Tibial nerve (tissue), 4 donors: Measurements from ENCODE around the gene GRM3. TPM values are rescaled to one million over a fixed set of nuclear protein-coding genes. Genes with fewer than 3 reads are reported as not detected.

Experiments used
- DNase-seq, 2 donors: peaks; one replicate each; pipeline ENCODE4 v3.0.0-alpha.2; 2019; ENCODE audit warnings: low spot score in 2 of 2
- H3K27ac ChIP-seq, 4 donors: fragments of 200-600 bp; sonication (generic) in 3 of 4; one replicate each; pipeline ENCODE4 v1.5.1; 2017 to 2019; ENCODE audit warnings: mild to moderate bottlenecking in 1 of 4
- H3K27me3 ChIP-seq, 2 donors: fragments of 200-600 bp; sonication (generic) in 1 of 2; one replicate each; pipeline versions ENCODE4 v1.5.1 to v1.6.0; 2017 to 2019
- H3K36me3 ChIP-seq, 3 donors: fragments of 200-600 bp; sonication (generic); one replicate each; pipeline ENCODE4 v1.5.1; 2018 to 2019
- H3K4me1 ChIP-seq, 4 donors: fragments of 200-600 bp; sonication (generic) in 3 of 4; one replicate each; pipeline ENCODE4 v1.5.1; 2017 to 2019
- H3K4me3 ChIP-seq, 4 donors: fragments of 200-600 bp; sonication (generic) in 3 of 4; one replicate each; pipeline ENCODE4 v1.5.1; 2017 to 2019; ENCODE audit warnings: mild to moderate bottlenecking in 1 of 4, moderate library complexity in 1 of 4
- H3K9me3 ChIP-seq, 4 donors: fragments of 200-600 bp; sonication (generic) in 3 of 4; one replicate each; pipeline ENCODE4 v1.5.1; 2017 to 2019
- EP300 ChIP-seq, 2 donors: sonication (generic); formaldehyde crosslinking; IDR thresholded peaks; one replicate each; pipeline ENCODE4 v1.6.1; 2017; ENCODE audit warnings: antibody characterized with exemption in 2 of 2, mild to moderate bottlenecking in 1 of 2
- POLR2A ChIP-seq, 2 donors: fragments of 450-650 bp; IDR thresholded peaks; one replicate each; pipeline ENCODE4 v1.6.1; 2017; ENCODE audit warnings: antibody characterized with exemption in 2 of 2, mild to moderate bottlenecking in 2 of 2, moderate library complexity in 2 of 2
- WGBS, 2 donors: methylation state at CpG; one replicate each; pipeline ENCODE4 v1.1.5; 2018; 5-methylcytosine and 5-hydroxymethylcytosine counted together
- total RNA-seq, 4 donors: library from RNA; depleted of rRNA; stranded (reverse); fragments of >200 nt; gene quantifications; one replicate each; pipeline ENCODE4 v1.1.0, GENCODE V29; 2016
- TF ChIP-seq, protein P1 (sequence below), 5 experiments: fragments of 200-600 bp in 3 of 5; fragments of 450-650 bp in 2 of 5; sonication (generic) in 3 of 5; IDR thresholded peaks; one replicate each; pipeline ENCODE4 v1.5.1; 2016 to 2019; ENCODE audit warnings: antibody characterized with exemption in 5 of 5, mild to moderate bottlenecking in 3 of 5, moderate library complexity in 2 of 5

Gene GRM3
- total RNA-seq, 4 donors from 2014 or later = not detected

GRCh38 chr7:86773309-86773708 lies 129.6 kb downstream of the GRM3 start:
- Histone ChIP-seq H3K9me3 (no peaks in the 10 kb centered on the region), H3K4me3 (no peak overlapping the region), H3K4me1 (no peaks in the 10 kb centered on the region), H3K27ac (no peak overlapping the region), H3K27me3 (no peaks in the 10 kb centered on the region), H3K36me3 (no peaks in the 10 kb centered on the region)
- TF ChIP-seq EP300 (IDR thresholded peaks at IDR 0.05) (no peak), POLR2A (IDR thresholded peaks at IDR 0.05) (no peak)
- TF ChIP-seq, protein P1, sequence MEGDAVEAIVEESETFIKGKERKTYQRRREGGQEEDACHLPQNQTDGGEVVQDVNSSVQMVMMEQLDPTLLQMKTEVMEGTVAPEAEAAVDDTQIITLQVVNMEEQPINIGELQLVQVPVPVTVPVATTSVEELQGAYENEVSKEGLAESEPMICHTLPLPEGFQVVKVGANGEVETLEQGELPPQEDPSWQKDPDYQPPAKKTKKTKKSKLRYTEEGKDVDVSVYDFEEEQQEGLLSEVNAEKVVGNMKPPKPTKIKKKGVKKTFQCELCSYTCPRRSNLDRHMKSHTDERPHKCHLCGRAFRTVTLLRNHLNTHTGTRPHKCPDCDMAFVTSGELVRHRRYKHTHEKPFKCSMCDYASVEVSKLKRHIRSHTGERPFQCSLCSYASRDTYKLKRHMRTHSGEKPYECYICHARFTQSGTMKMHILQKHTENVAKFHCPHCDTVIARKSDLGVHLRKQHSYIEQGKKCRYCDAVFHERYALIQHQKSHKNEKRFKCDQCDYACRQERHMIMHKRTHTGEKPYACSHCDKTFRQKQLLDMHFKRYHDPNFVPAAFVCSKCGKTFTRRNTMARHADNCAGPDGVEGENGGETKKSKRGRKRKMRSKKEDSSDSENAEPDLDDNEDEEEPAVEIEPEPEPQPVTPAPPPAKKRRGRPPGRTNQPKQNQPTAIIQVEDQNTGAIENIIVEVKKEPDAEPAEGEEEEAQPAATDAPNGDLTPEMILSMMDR (IDR thresholded peaks at IDR 0.05) = no peak
- no peak for DNase-seq

GRCh38 chr7:86775203-86775602 lies 131.5 kb downstream of the GRM3 start:
- no peak for TF ChIP-seq EP300 (IDR thresholded peaks at IDR 0.05)
- Histone ChIP-seq H3K36me3 (no peaks in the 10 kb centered on the region), H3K9me3 (no peaks in the 10 kb centered on the region), H3K4me1 (no peaks in the 10 kb centered on the region), H3K27me3 (no peaks in the 10 kb centered on the region), H3K4me3 (no peak overlapping the region), H3K27ac (no peak overlapping the region)
- no peak for DNase-seq

DNA sequence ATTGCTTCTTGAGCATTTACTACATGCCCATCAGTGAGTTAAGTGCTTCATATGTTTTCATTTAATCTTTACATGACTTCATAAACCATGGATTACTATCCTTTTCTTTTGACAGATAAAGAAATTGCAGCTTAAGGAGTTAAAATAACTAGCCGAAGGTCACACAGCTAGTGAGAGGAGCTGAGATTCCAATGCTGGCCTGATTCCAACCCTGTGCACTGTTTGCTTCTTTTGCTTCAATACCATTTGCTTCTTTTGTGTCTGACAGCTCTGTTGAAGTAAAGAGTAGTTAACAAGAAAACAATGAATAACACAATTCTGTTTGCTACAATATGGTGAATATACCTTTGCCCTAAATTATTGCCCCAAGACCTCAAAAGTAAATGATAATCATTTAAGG lies 132.4 kb downstream of the GRM3 start:
- H3K9me3 ChIP-seq = no peaks in the 10 kb centered on the region
- no peaks in the 10 kb centered on the region for H3K36me3 ChIP-seq
- no peak overlapping the region for H3K4me3 ChIP-seq
- no peak overlapping the region for H3K27ac ChIP-seq
- TF ChIP-seq POLR2A (IDR thresholded peaks at IDR 0.05) = no peak
- TF ChIP-seq EP300 (IDR thresholded peaks at IDR 0.05) = no peak
- TF ChIP-seq, protein P1 (IDR thresholded peaks at IDR 0.05) = no peak
- H3K27me3 ChIP-seq = no peaks in the 10 kb centered on the region
- 9 to 25% methylated on average over 1 of the region's 1 CpG for WGBS, 2 donors
- H3K4me1 ChIP-seq = no peaks in the 10 kb centered on the region
- no peak for DNase-seq

DNA sequence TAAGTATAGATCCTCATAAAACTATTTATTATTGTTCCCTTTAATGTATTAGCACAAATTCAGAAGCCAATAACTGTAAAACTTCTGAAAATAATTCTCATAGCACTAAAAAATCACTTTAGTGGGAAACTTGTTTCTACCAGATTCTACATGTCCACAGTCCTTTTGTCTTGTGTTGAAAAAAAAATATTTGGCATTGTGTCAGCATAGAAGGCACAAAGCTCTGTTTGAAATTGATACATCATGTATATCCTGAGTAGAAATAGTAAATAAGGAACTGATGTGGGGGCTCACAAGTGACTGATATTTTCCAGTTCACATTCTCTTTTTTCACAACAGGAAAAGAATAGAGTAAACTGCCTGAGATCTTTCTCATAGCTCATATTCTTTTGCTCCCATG lies 134.6 kb downstream of the GRM3 start:
- H3K27me3 ChIP-seq = no peaks in the 10 kb centered on the region
- H3K9me3 ChIP-seq = no peaks in the 10 kb centered on the region
- TF ChIP-seq, protein P1 (IDR thresholded peaks at IDR 0.05) = no peak
- H3K36me3 ChIP-seq = no peaks in the 10 kb centered on the region
- no peak overlapping the region for H3K4me3 ChIP-seq
- no peaks in the 10 kb centered on the region for H3K4me1 ChIP-seq
- no peak for DNase-seq
- no peak overlapping the region for H3K27ac ChIP-seq

DNA sequence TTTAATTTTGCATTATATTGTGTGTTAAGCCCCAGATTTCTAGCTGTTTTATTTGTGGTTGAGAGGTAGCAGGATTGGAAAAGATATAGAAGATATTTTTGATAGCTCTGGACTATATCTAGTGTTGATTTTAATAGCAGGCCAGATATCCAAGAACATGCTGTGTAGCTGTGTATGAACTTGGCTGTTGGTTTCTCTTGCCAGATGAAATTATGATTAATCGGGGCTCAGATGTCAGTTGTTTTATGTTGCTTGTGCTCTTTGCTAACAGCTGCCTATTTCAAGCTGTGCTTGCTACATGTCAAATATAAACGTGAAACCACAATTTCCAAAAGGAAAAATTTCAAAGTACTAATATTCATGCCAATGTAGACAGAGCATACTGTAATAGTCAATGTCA lies 141.1 kb downstream of the GRM3 start:
- no peaks in the 10 kb centered on the region for H3K36me3 ChIP-seq
- 53 to 68% methylated on average over 2 of the region's 2 CpGs for WGBS, 2 donors
- no peaks in the 10 kb centered on the region for H3K27me3 ChIP-seq
- H3K4me1 ChIP-seq = no peaks in the 10 kb centered on the region
- DNase-seq = no peak
- TF ChIP-seq EP300 (IDR thresholded peaks at IDR 0.05) (no peak), POLR2A (IDR thresholded peaks at IDR 0.05) (no peak)
- no peaks in the 10 kb centered on the region for H3K9me3 ChIP-seq
- H3K27ac ChIP-seq = no peak overlapping the region
- H3K4me3 ChIP-seq = no peak overlapping the region

DNA sequence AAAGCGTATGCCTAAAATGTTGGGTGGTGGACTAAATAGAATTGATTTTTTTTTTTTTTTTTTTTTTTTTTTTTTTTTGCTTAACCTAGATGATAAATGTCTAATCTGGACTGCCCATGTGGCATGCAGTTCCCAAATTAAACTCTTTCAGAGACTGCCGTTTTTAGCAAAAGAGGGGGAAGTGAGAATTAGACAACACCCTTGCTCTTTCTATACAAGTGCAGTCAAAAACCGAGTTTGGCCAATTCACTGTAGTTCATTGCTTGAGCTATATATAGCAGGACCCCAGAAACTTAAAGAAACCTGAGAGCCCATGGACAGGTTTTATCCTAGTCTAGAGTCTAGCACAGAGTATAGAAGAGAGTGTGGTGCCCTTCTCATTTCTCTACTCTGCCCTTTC lies 141.9 kb downstream of the GRM3 start:
- 75 to 82% methylated on average over 3 of the region's 3 CpGs for WGBS, 2 donors
- Histone ChIP-seq H3K4me3 (no peak overlapping the region), H3K9me3 (no peaks in the 10 kb centered on the region), H3K27me3 (no peaks in the 10 kb centered on the region), H3K4me1 (no peaks in the 10 kb centered on the region), H3K27ac (no peak overlapping the region), H3K36me3 (no peaks in the 10 kb centered on the region)
- TF ChIP-seq, protein P1 (IDR thresholded peaks at IDR 0.05) = no peak
- TF ChIP-seq EP300 (IDR thresholded peaks at IDR 0.05) (no peak), POLR2A (IDR thresholded peaks at IDR 0.05) (no peak)
- DNase-seq = no peak
